Measurements from ENCODE around the gene ATXN1. TPM values are rescaled to one million over a fixed set of nuclear protein-coding genes. Genes with fewer than 3 reads are reported as not detected.
A peak's percentile ranks its signal among the peaks of the same experiment; 100 is the strongest.

The ATXN1 gene
- total RNA-seq, 2 experiments from 2014 or later = 27.8 to 32.8 TPM

DNA sequence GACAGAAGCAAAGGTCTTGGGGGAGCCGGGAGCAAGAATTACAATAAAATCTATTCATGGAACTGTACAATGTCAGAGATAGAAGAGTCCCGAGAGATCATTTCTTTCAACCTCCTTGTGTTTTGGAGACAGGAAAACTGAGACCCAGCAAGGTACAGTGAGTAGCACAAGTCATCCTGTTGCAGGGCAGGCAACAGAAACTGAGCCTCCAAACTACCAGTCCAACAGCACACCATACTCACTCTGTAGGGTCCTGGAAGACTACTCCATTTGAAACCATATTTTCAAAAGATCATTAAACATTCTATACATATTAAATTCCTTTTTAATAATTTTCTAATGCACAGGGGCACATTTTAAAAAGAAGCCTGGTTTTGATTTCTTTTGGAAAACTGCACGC, 14.4 kb downstream of the ATXN1 start:
- Mint-ChIP-seq H3K36me3 (peaks cover 47% of the 10 kb centered on the region), H3K27ac (no peak overlapping the region), H3K9me3 (no peaks in the 10 kb centered on the region), H3K4me1 (peaks cover 40% of the 10 kb centered on the region), H3K27me3 (no peaks in the 10 kb centered on the region), H3K4me3 (no peak overlapping the region)
- DNase-seq = no peak

DNA sequence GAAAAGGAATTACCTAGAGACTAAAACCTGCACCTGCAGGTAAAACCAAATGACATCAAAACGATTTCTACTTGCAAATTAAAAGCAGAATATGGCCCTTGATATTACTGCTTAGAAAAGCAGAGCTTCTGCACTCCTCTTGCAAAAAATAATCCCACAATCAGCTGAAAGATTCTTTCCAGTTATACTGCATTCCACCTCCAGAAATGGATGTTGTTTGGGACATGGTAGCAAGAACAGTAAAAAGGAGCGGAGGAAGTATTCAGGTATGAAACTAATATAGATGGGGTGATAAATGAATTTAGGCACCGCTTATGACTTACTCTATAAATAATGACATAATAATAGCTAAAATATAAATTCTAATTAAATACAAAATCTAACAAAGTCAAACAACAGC, 14.9 kb downstream of the ATXN1 start:
- H3K36me3 Mint-ChIP-seq = peaks cover 46% of the 10 kb centered on the region
- H3K27ac Mint-ChIP-seq = no peak overlapping the region
- peaks cover 42% of the 10 kb centered on the region for H3K4me1 Mint-ChIP-seq
- no peaks in the 10 kb centered on the region for H3K27me3 Mint-ChIP-seq
- no peak for DNase-seq
- no peaks in the 10 kb centered on the region for H3K9me3 Mint-ChIP-seq
- H3K4me3 Mint-ChIP-seq = no peak overlapping the region

DNA sequence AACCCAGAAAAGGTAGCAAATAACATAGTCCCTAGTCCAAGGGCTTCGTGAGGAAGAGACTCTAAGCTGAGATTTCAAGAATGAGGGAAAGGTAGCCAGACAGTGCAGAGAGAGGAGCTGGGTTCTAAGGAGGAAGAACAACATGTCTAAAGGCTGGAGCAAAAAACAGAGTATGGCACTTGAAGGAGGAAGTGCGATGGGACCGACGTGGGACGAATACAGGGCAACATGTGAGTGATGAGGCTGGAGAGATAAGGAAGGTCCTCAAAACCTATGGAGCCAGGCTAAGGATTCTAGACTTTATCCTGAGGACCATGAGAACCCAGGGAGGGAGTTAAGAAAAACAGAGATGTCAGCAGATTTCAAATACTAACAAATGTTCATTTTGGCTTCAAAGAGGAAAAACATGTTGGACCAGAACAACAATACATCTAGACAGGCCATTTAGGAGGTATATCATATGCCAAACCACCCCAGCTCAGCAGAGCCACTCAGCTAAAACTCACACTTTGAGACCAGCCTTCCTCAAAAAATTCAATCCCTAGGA, 17.5 kb downstream of the ATXN1 start:
- H3K27ac Mint-ChIP-seq = no peak overlapping the region
- DNase-seq = no peak
- peaks cover 44% of the 10 kb centered on the region for H3K36me3 Mint-ChIP-seq
- no peaks in the 10 kb centered on the region for H3K27me3 Mint-ChIP-seq
- no peaks in the 10 kb centered on the region for H3K9me3 Mint-ChIP-seq
- H3K4me3 Mint-ChIP-seq = no peak overlapping the region
- peaks cover 54% of the 10 kb centered on the region for H3K4me1 Mint-ChIP-seq

DNA sequence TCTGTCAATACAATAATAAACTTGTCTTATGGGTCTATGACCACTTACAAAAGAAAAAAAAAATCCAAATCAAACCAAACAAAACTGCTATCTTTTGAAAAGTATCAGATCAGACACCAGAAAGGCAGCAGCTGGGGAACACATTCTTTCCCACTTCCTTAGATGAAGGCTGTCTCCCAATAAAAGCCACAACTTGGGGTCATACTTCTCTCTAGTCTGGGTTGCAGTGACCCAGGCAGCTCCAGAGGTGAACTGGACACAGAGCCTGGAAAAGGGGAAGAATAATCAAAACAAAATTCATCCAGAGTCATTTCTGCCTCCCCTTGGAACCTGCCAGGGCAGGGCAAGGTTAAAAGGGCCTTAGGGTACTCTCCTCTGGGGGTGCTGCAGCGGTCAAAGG, 19.1 kb downstream of the ATXN1 start:
- no peaks in the 10 kb centered on the region for H3K27me3 Mint-ChIP-seq
- no peak for DNase-seq
- H3K4me3 Mint-ChIP-seq = no peak overlapping the region
- H3K4me1 Mint-ChIP-seq = peaks cover 57% of the 10 kb centered on the region
- H3K36me3 Mint-ChIP-seq = peaks cover 47% of the 10 kb centered on the region
- no peaks in the 10 kb centered on the region for H3K9me3 Mint-ChIP-seq
- H3K27ac Mint-ChIP-seq = no peak overlapping the region

DNA sequence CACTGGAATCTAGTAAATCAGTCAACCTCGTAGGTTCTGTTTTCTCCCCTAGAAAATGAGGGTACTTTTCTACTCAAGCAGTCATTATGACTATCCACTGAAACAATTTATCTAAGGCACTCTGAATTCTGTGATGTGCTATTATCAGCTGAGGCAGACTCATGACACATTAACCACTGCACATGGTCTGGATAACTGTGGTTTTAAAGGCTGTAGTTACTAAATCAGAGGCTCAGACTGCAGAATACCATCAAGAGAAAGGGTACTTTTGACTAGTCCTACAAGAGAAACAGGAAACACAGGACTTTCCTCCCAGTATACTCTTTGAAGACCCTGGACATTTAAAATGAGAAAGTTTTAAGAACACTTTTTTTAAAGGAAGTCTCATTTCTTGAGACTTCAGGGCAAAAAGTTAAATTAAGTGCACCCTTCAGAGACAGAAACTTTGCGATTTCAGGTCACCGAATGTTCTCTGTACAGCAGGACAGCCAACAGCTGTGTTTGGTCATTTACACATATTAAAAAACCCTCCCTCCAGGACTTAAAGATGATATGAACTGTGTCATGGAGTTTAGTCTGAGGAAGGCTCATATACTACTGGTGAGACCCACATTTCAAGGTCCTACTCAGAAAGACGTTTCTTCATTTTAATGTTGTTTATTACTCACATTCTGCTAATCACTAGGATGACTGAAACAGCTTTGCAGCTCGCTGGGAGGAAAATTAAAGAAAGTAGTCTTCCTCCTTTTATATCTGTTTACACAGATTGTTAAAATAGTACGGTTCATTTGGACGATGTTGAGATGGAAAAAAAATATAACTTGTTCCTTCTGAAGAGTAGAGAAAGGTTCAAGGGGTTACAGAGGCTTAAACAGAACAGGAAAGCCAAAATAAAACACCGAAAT, 19.9 kb downstream of the ATXN1 start:
- Mint-ChIP-seq H3K27me3 (no peaks in the 10 kb centered on the region), H3K27ac (peak overlapping the region; percentile 21), H3K36me3 (peaks cover 45% of the 10 kb centered on the region), H3K4me1 (peaks cover 60% of the 10 kb centered on the region), H3K4me3 (no peak overlapping the region), H3K9me3 (no peaks in the 10 kb centered on the region)
- DNase-seq = no peak

DNA sequence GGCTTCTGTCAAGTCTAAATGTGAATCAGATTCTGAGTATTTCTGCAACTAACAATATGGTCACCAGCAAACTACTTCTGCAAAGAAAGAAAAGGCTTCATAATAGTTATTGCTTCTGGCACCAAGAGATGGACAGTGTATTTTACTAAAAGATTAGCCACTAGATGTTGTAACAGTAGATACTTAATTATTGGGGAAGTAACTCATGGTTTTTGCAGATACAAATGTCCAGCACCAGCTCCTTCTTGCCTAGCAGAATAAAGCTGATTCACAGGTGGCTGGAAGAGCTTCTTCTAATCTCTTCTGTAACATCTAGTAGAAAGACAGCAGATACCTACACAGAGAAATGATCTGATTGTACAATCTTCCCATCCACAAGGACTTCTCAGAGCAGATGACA, 21.2 kb downstream of the ATXN1 start:
- Mint-ChIP-seq H3K4me1 (peaks cover 52% of the 10 kb centered on the region), H3K27me3 (no peaks in the 10 kb centered on the region), H3K9me3 (no peaks in the 10 kb centered on the region), H3K36me3 (peaks cover 41% of the 10 kb centered on the region), H3K27ac (no peak overlapping the region), H3K4me3 (no peak overlapping the region)
- DNase-seq = no peak

DNA sequence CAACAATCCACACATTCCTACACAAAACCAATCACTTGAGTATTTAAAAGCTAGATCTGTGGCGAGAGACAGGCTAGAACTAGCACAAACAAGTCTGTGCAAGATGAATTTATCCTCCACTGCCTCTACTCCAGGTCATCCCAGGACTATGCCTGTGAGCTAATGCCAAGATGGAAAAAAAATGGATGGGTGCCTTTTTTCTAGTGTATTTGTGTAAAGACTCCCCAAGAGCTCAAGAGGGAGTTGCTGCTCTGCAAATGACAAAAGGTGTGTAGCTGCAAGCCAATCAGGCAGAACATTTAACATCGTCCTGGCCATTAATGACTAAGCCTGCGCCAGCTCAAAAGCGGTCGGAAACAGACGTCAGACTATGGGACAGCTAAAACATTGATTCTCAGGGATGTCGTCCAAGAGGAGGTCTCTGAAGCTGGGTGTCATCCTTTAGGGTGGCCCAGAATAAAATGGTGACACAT, 21.9 kb downstream of the ATXN1 start:
- DNase-seq = no peak
- no peak overlapping the region for H3K4me3 Mint-ChIP-seq
- H3K27me3 Mint-ChIP-seq = no peaks in the 10 kb centered on the region
- no peak overlapping the region for H3K27ac Mint-ChIP-seq
- H3K4me1 Mint-ChIP-seq = peaks cover 52% of the 10 kb centered on the region
- no peaks in the 10 kb centered on the region for H3K9me3 Mint-ChIP-seq
- peaks cover 44% of the 10 kb centered on the region for H3K36me3 Mint-ChIP-seq

DNA sequence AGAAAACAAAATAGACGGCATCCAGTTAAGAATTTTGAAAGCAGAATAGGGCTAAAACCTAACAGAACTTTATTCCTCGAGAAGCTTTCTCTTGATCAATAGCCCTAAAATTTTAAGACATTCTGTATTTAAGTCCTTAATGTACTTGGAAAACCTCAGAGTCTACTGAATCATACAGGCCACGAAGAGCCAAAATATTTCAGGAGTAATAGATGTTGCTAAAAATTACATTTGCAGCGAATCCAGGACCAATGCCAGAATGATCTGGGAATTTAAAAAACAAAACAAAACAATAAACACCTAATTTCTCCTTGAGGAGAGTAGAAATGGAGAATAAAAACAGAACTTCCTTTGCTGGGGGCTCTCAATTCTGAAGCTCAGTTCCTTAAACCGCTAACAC, 23.3 kb downstream of the ATXN1 start:
- Mint-ChIP-seq H3K9me3 (no peaks in the 10 kb centered on the region), H3K27me3 (no peaks in the 10 kb centered on the region), H3K4me3 (no peak overlapping the region), H3K36me3 (peaks cover 50% of the 10 kb centered on the region), H3K27ac (no peak overlapping the region), H3K4me1 (peaks cover 48% of the 10 kb centered on the region)
- no peak for DNase-seq

DNA sequence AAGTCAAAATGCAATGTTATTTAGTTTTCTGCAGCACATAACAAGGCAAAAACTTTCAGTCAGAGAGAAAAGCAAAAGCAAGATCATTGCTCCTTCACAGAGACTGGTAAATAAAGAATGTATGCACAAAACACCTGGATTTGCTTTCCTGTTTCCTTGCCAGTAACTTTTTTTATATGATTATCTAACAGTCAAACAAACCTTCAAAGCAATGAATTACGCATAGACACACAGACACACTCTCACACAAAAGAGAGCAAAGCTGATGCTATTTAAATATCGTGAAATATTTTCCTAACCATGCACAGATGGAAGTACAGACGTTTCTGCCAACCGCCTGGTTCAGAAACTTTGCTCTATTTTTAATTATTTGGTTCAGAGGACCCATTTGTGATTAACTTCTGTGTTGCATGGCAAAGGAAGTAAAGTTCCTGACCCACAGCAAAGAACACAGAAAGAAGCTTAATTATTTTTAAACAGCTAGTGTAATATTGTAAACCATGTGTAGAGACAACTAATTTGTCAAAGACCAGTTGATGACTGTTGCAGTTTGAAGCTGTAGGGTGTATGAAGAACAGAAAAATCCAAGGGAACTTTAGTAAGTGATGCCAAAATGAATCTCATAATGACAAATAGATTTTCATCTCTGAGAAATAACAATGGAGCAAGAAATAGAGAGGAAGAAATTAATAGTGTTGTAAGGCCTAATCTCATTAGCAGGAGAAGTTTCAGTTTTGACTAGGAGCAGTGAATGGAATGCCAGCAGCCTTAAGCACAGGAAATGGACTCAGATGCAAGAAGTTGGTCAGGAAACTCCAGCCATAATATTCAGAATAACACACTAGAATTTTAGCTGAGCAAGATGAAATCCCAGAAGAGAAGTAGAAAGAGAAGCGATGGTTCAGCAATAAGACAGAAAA, 24.1 kb downstream of the ATXN1 start:
- H3K9me3 Mint-ChIP-seq = no peaks in the 10 kb centered on the region
- peaks cover 45% of the 10 kb centered on the region for H3K36me3 Mint-ChIP-seq
- no peaks in the 10 kb centered on the region for H3K27me3 Mint-ChIP-seq
- H3K4me3 Mint-ChIP-seq = no peak overlapping the region
- peaks cover 50% of the 10 kb centered on the region for H3K4me1 Mint-ChIP-seq
- no peak for DNase-seq
- peak overlapping the region; percentile 17 for H3K27ac Mint-ChIP-seq

DNA sequence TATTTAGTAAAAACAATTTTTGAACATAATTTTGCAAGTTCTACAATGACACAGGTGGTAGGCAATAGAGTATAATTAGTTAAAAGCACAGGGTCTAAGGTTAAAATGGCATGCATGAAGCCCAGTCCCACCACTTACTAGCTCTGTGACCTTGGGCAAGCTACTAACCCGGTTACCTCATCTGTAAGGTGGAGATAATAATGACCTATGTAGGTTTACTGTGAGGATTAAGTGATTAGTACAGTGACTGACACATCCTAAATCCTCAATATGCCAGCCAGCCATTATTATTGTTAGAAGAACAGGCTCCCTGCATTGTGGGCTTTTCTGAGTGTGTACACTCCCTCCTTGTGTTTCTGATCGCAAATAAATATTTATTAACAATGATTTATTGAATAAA, 26.2 kb downstream of the ATXN1 start:
- Mint-ChIP-seq H3K4me1 (peaks cover 47% of the 10 kb centered on the region), H3K27me3 (no peaks in the 10 kb centered on the region), H3K36me3 (peaks cover 41% of the 10 kb centered on the region), H3K27ac (no peak overlapping the region), H3K9me3 (no peaks in the 10 kb centered on the region), H3K4me3 (no peak overlapping the region)
- DNase-seq = no peak

DNA sequence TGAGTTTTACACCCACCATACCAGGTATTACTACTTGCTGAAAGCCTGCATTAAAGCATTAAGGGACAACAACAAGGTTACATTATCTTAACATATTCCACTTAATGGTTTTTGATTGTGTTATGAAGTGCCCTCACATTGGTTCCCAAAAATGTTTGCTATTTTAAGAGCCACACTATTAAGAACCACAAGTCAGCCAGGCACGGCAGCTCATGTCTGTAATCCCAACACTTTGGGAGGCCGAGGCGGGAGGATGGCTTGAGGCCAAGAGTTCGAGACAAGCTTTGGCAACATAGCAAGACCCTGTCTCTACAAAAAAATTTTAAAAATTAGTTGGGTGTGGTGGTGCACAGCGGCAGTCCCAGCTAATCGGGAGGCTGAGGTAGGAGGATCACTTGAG, 28.2 kb downstream of the ATXN1 start:
- Mint-ChIP-seq H3K36me3 (peaks cover 44% of the 10 kb centered on the region), H3K4me1 (peaks cover 55% of the 10 kb centered on the region), H3K4me3 (no peak overlapping the region), H3K27ac (peak overlapping the region; percentile 34), H3K9me3 (no peaks in the 10 kb centered on the region), H3K27me3 (no peaks in the 10 kb centered on the region)
- DNase-seq = no peak

DNA sequence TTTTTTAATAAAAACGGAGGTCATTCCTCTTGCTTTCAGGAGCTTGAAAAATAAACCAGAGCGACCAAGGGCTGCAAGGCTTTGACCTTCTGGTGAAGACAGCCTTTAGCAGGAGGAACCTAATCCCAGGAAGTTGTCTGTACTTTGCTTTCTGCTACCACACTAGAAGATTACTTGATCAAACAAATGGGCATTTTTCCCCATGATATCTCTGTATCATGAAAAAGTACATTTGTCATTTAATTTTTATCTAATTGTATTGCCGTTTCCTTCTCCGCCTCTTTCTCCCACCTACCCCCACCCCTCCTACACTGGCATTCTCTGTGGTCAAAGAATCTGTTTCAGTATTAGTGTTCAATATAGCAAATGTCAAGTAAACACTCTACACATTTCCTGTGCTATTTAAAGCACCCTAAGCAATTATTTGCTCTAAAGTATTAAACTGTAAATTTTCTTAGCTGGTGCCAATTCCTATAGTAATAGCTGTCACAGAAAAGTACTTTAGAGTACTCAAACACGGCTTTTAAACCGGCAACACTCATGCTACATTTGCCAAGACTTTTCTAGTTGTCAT, 29.7 kb downstream of the ATXN1 start:
- DNase-seq = peak; percentile 44
- Mint-ChIP-seq H3K4me3 (no peak overlapping the region), H3K27ac (peak overlapping the region; percentile 81), H3K4me1 (peaks cover 53% of the 10 kb centered on the region), H3K9me3 (no peaks in the 10 kb centered on the region), H3K36me3 (peaks cover 43% of the 10 kb centered on the region), H3K27me3 (no peaks in the 10 kb centered on the region)

DNA sequence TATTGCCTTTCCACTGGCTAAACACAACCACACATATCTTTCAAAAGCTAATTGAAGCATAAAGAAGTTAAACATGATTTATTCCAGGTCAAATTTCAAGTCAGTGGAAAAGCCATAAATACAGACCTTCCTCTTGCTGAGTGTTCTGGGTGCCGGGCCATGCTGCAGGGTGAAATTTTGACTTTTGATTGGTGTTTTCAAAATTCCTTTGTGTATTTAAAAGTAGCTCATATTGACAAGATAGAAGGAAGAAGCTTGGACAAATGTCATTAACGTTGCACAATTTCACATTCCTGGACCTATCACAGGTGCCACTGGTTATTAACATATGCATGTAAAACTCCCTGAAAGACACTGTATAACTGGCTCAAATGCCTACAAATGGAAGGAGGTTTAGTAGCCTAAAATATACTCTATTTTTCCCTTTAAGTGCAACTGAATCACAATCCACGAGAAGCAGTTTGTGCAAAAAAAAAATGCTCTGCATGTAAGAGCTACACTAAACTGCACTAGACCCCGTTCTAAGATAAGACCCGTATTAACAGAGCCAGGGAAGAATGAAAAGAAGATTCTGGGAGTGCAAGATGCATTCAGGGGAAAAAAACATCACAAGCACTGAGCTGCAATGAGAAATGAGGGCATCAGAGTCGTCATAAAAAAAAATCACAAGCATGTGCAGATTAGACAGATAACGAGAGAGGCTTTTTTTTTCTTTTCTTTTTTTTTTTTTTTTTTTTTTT, 30.4 kb downstream of the ATXN1 start:
- H3K27ac Mint-ChIP-seq = peak overlapping the region; percentile 57
- DNase-seq = no peak

DNA sequence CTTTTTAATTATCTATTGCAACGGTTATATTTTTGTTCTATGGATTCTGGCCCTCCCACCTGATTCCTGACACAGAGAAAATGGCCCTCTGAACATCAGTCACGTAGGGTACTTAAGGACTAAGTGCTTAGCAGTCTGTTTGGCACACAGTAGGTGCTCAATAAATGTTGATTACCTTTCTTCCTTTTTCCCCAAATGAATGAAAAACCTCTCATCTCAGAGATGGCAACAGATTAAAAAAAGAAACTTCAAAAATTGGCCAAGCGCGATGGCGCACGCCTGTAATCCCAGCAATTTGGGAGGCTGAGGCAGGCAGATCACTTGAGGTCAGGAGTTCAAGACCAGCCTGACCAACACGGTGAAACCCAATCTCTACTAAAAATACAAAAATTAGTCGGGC, 31.5 kb downstream of the ATXN1 start:
- Mint-ChIP-seq H3K4me3 (no peak overlapping the region), H3K36me3 (peaks cover 50% of the 10 kb centered on the region), H3K27ac (peak overlapping the region; percentile 45), H3K27me3 (no peaks in the 10 kb centered on the region), H3K9me3 (no peaks in the 10 kb centered on the region), H3K4me1 (peaks cover 69% of the 10 kb centered on the region)
- no peak for DNase-seq

More for the DNA sequence above, 30.4 kb downstream of the ATXN1 start:
- H3K36me3 Mint-ChIP-seq = peaks cover 43% of the 10 kb centered on the region
- peak overlapping the region; percentile 46 for H3K4me3 Mint-ChIP-seq
- peaks cover 57% of the 10 kb centered on the region for H3K4me1 Mint-ChIP-seq
- no peaks in the 10 kb centered on the region for H3K27me3 Mint-ChIP-seq
- no peaks in the 10 kb centered on the region for H3K9me3 Mint-ChIP-seq

All from activated naive CD8-positive, alpha-beta T cell treated with anti-CD3 and anti-CD28 coated beads for 36 hours (primary cell).